HG02981 (cell line): ENCODE measurements around the gene RPP38.

Experiments used
- ATAC-seq: cut with Tn5 transposase; IDR thresholded peaks from one replicate; pipeline ENCODE4 v1.9.1; 2021; ENCODE audit warnings: mild to moderate bottlenecking, moderate library complexity; ENCODE audit not compliant: unreplicated experiment

The RPP38 gene

GRCh38 chr10:15149042-15149771, 52.1 kb downstream of the RPP38 start:
- ATAC-seq = no peak

- ATAC-seq = no peak
Measured at GRCh38 chr10:15150563-15150962, 53.4 kb downstream of the RPP38 start.

- ATAC-seq = no peak
Measured at GRCh38 chr10:15152556-15152955, 55.4 kb downstream of the RPP38 start.
